NCI-H2029 treated with DMSO at 0.1 percent for 48 hours (cell line): ENCODE results near the gene TNPO3.
"Not testable (repeated sequence)": the region's sequence is repeated elsewhere in the genome, so short reads cannot be mapped to it uniquely, and the experiment has no call there.

Experiments
- DNase-seq: peaks from one replicate; lab custom pipeline; 2025; lab: John Stamatoyannopoulos, UW

TNPO3 gene

DNA sequence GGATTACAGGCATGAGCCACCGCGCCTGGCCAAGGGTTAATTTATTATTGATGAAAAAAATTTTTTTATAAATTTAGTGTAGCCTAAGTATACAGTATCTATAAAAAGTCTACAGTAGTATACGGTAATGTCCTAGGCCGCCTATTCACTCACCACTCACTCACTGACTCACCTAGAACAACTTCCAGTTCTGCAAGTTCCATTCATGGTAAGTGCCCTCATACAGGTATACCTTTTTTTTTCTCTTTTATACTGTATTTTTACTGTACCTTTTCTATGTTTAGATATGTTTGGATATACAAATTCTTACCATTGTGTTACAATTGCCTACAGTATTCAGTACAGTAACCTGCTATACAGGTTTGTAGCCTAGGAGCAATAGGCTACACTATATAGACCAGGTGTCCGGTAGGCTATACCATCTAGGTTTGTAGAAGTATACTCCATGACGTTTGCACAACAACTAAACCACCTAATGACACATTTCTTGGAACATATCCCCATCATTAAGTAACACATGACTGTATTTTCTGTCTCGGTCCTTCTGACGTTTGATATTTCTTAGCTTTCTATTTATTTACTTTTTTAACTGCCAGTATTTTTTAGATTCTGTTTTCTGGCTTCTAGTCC, 93.8 kb downstream of the TNPO3 start:
- DNase-seq: no peak

DNA sequence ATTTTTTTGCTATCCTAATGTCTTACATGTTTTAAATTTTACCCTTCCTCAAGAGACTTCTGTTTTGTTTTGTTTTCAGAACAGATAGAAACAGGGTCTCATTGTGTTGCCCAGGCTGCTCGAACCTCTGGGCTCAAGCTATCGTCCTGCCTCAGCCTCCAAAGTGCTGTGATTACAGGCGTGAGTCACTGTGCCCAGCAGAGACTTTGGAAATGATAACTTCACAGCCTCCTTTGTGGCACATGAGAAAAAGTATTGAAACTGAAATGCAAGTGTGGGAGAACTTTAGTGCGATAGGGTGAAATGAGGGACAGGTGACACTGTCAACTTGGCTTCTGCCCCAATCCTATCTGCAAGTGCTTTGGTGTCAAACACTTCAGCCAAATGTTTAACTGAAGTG, 95.6 kb downstream of the TNPO3 start:
- DNase-seq: no peak

DNA sequence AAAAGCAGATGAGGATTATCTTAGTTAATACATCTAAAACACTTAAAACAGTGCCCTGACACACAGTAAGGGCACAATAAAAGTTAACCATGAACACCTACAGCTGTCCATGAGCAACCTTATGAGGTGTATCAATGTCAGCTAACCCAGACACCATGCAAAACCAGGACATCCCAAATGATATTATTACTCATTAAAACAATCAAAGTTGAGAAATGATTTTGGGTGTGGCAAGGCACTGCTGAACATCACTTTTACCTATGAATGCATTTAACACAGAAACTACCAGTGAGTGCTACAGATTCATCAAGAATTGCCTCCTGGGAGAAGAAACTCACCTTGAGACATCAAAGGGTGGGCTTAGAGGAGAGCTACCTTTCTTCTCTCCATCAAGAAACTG, 98.9 kb downstream of the TNPO3 start:
- no peak for DNase-seq

DNA sequence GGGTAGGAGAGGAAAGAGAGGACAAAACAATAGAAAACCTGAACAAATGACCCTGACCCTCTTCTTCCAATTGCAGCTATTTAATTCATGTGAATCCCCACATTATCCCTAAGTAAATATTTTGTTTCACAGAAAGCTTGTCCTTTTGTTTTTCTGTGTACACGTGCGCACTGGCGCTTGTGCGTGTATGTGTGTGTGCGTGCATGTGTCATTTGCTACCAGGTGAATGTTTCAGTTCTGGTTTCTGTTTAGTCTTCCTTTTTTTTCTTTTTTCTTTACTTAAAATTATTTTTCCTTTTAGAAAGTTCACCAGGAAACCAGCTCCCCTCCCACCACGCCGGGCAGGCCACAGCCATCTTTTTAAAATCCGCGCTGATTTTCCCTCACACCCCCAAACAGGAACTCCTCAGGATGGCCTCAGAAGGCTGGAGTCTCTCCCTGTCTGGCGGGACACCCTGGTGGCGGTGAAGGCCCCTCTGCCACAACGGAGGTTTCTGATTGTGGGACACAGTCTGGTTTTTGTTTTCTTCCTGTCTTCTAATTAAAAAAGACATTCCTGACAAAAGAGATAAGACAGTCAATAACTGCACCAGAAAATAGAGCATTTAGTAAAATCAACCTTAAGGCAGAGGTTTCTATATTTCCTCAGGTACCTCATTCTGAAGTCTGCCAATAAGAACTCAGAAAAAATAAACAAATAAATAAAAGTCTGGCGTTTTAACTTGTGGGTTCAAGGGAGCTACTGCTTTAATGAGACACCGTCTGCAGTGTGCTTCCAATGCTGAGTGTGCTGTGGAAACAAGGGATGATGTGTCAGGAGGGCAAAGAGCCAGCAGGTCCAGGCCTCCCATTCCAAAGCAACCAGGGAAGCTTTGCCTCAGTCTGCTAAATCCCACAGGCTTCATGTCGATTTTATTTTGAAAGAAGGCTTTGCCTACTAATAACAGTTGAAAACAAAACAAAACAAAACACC, 99.8 kb downstream of the TNPO3 start:
- DNase-seq: peak; percentile 11

DNA sequence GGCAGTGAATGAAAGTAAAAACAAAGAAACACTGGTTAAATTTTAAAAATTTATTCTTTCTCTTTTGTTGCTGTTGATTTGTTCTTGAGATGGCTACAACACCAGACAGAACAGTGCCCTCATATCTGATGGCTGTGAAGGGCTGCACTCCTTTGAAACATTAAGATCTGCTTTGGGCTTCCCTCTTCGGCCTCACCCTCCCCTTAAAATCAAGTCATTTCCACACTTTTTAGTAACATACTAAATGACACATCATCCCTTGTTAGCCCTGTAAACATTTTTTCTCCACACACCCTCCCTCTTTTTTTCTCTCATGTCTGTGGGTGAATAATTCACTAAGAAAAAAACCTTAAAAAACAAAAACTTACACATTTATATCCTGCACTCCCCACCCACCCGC, 100.8 kb downstream of the TNPO3 start:
- no peak for DNase-seq

DNA sequence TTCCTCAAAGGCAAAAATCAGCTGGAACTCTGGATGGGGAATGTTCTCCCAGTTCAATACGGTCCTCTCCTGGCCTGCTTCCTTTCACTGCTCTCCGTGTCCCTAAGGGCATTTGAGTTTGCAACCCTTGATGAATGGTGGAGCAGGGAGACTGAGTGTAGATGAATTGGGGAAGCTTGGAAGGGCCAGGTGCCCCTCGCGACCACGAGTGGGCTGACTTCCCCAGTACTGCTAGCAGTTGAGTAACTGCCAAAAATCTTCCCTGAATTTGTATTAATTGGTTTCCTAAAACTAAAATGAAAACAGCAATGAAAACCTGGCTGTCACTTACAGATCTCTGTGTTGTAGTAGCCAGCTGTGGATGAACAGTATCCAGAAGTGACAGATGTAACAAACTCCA, 103.6 kb downstream of the TNPO3 start:
- no peak for DNase-seq

DNA sequence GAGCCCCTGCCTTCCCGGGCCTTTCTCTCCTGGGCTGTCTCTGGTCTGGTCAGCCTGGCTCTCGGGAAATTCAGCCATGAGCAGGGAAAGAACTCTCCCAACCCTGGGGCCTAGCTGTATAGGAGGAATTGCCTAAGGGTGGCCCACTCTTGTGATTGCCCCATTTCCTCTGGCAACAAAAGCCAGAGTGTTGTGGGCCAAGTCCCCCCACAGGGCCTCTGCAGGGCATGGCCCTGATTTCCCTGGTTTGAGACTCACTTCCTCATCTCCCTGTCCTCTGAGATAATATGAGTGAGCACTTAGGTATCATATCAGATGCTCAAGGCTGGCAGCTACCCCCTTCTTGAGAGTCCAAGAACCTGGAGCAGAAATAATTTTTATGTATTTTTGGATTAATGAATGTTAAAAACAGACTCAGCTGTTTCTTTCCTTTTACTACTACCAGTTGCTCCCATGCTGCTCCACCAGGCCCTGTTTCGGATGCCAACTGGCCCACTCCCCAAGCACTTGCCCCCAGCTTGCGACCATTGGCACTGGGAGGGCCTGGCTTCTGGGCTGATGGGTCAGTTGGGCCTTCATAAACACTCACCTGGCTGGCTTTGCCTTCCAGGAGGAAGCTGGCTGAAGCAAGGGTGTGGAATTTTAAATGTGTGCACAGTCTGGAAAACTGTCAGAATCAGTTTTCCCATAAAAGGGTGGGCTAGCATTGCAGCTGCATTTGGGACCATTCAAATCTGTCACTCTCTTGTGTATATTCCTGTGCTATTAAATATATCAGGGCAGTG, 105.7 kb downstream of the TNPO3 start:
- no peak for DNase-seq

DNA sequence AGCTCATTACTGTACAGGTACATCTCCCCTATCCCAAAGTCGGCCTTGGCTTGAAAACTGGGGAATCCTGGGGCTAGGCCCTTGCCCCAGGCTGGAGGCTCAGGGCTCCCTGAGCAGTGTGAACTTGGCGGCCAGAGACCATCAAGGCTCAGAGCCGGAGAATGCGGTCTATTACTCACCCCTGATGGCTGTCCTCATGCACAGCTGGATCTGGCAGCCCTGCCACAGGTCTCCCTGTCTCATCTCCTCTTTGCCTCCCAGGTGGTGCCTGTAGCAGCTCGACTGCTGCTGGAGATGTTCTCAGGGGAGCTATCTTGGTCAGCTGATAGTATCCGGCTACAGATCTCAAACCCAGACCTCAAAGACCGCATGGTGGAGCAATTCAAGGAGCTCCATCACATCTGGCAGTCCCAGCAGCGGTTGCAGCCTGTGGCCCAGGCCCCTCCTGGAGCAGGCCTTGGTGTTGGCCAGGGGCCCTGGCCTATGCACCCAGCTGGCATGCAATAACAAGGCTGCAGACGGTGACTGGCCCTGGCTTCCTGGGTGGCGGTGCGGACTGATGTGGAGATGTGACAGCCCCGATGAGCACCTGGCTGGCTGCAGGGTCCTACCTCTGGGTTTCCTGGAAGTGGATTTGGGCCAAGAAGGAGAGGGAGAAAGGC, 106.5 kb downstream of the TNPO3 start:
- DNase-seq: no peak

DNA sequence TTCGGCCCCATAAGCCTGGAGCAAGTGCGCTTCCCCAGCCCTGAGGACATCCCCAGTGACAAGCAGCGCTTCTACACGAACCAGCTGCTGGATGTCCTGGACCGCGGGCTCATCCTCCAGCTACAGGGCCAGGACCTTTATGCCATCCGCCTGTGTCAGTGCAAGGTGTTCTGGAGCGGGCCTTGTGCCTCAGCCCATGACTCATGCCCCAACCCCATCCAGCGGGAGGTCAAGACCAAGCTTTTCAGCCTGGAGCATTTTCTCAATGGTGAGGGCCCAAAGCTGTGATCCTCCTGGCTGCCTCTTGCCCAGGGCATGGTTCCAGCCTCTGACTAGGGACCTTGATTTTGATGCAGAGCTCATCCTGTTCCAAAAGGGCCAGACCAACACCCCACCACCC, 107.1 kb downstream of the TNPO3 start:
- DNase-seq: no peak

DNA sequence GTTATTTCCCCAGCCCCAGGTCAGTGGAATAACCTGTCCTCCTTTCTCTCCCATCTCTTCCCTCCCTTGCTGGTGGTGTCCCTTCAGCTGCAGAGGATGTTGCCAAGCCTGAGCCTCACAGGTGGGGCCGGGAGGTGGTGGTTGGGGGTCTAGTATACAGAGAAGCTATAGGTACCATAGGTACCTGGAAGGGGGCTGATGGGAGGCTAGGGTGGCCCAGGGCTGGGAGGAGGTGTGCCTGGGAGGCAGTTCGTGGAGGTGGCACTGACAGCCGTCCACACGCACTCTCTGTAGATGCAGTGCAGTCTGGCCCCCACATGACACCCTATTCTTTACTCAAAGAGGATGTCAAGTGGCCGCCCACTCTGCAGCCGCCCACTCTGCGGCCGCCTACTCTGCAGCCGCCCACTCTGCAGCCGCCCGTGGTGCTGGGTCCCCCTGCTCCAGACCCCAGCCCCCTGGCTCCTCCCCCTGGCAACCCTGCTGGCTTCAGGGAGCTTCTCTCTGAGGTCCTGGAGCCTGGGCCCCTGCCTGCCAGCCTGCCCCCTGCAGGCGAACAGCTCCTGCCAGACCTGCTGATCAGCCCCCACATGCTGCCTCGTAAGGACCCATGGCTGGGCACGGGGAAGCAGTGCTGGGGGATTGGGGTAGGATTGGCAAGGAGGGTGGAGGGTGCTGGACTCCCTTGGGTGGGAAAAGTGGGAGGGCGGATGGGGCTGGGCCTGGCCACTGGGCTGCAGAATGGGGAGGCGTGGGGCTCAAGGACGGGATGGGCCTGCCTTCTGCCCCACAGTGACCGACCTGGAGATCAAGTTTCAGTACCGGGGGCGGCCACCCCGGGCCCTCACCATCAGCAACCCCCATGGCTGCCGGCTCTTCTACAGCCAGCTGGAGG, 107.7 kb downstream of the TNPO3 start:
- DNase-seq: no peak

DNA sequence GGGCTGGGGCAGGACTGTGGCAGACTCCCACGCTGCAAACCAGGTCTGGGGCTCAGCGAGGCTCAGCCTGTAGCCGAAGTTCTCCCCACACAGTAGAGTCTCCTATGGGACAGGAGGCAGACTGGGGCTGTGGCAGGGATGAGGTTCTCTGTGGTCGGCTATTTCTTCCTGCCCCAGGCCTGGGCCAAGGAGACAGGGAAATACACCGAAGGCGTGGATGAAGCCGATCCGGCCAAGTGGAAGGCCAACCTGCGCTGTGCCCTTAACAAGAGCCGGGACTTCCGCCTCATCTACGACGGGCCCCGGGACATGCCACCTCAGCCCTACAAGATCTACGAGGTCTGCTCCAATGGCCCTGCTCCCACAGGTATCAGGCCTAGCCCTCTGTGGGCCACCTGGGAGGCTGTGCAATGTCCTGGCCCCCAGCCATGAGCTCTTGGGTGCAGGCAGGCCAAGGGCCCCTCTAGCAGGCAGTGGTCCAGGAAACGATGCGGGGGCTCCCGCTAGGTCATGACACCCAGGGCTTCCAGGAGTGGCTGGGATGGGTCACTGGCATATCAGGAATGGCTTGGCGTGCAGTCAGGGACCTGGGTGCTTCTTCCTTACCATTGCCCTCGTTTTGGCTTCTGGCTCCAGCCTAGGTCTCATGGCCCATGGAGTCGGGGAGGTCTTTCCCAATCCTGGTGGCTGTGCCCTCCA, 109.1 kb downstream of the TNPO3 start:
- DNase-seq: no peak

DNA sequence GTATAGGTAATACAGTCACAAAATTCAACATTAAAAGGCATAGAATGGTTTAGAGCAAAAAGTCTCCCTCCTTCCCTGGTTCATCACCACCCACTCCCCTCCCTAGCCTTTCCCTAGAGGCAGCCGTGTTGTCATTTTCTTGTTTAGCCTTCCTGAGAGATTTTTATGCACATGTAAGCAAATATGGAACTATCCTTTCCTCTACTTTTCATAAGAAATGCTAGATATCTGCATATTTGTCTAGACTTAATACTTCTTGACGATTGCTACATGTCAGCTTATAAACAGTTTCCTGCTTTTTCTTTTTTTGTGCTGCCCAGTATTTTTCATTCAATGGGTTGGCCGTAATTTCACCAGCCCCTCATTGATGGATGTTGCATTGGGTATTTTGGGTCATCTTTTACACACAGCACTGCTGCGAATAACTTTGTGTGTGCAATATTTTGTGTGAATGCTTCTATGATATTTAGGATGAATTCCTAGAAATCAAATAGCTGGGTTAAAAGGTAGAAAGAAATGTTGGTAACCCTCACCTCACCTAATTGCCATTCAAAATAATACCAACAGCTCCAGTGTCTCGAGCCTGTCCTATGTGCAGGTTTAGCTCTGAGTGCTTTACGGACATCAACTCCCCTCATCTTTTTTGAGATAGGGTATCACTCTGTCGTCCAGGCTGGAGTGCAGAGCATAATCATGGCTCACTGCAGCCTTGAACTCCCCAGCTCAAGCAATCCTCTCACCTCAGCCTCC, 110.2 kb downstream of the TNPO3 start:
- no peak for DNase-seq

DNA sequence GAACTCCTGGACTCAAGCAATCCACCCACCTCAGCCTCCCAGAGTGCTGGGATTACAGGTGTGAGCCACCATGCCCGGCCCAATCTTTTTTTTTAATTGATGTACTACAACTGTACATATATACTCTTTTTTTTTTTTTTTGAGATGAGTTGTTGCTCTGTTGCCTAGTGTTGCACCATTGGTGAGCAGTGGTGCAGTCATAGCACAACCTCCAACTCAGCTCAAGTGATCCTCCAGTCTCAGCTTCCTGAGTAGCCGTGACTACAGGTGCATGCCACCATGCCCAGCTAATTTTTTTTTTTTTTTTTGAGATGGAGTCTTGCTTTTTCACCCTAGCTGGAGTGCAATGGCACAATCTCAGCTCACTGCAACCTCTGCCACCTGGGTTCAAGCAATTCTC, 111.7 kb downstream of the TNPO3 start:
- DNase-seq: not testable (repeated sequence)

DNA sequence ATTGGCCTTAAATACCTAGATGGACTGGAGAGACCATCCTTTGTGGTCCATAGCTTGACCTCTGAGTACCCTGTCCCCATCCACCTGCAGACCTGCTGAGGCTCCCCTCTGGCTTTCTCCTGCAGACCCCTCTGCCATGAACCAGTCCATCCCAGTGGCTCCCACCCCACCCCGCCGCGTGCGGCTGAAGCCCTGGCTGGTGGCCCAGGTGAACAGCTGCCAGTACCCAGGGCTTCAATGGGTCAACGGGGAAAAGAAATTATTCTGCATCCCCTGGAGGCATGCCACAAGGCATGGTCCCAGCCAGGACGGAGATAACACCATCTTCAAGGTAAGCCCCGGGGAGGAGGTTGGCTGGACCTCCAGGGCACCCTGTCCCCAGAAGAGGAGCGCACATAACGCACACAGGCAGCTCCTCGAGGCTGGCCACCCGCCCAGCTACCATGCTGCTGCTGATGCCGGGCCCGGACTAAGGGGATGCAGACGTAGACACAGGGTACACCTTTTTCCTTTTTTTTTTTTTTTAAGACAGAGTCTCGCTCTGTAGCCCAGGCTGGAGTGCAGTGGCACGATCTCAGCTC, 112.9 kb downstream of the TNPO3 start:
- no peak for DNase-seq

DNA sequence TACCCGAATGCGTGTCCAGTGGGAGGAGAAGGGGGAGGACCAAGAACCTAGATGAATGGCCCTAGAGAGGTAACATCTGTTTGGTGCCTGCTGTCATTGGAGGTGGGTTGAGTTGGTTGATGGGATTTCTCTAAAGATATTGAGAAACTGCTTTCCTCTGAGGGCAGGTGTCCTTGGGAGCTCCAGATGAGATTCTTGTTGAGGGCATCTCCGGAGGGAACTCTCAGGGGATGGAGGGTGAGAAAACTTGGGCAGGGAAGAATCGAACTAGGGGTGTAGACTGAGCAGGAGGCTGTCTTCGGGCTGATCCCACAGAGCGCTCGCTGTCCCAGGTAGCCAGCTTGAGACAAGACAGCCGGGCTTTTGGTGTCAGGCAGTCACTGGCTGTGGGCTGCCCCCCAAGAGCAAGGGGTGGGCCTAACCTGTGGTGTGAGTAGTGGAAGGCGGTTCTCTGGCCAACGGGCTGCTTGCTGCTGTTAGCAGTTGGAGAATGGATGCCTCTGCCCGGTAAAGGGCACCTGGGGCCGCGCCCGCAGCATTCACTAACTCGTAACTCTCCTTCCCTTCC, 113.5 kb downstream of the TNPO3 start:
- no peak for DNase-seq

DNA sequence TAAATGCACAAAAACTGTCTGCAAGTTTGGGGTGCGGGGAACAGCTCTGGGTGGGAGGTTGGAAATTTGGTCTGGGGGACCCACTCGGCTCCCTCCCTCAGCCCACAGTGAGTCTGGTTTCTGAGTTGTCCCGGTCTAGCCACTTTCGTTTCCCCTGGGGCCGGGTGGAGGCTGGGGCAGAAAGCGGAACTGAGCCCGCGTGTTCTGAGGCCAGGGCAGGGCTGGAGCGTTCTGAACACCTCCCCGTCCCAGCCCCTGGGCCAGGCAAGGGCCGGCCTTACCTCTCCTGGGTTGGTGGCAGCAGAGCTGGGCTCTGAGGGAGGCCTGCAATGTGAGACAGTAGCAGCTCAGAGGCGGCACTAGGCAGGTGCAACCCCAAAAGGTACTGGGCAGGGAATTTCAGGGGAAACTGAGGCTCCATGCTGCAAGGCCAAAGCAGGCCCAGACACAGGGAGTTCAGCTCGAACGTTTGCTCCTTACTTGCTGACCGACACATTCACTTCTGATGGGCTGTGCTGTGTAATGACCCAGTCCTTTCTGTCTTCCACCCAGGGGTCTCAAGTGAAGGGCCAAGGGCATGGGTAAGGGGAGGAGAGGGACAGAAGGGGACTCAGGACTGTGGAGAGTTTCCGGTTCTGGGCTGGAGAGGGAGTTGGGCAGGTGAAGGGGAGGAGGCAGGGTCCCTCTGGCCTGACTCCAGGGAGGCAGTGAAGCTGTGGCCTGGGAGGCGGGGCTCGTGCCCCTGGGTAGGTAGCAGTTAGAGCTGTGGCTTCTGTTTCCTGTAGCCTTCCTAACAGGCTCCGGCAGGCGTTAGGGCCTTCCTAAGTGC, 114.2 kb downstream of the TNPO3 start:
- no peak for DNase-seq

DNA sequence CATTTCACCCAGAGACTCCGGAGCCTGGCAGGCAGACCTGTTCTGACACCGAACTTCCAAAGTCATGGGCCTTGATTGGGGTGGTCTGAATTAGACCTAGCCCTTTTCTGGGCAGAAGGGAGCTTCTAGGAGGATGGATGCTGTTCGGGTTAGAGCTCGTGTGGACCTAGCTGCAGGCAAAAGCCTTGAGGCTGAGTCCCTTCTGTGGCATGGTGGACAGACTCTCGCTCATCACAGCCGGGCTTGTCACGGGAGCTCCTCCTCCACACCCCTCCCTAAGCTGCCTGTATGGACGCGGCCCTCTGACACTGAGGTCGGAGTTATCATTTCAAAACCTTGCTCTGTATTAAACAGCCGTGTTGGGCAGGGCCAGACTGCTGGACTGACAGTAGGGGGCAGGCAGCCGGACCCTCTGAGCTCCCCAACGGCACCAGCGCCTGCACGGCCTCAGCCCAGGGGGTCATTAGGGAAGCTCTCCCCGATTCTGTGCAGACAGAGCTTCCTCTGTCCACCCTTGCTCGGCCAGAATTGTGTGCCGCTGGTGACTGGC, 115.0 kb downstream of the TNPO3 start:
- DNase-seq: no peak
